SK-N-MC (cell line): ENCODE data around the gene AHNAK.

ENCODE experiments used
- DNase-seq: peaks from one replicate; pipeline ENCODE4 v3.0.0-alpha.2; 2011; ENCODE audit warnings: low read depth, low spot score
- H3K27ac ChIP-seq: fragments of 200-600 bp; sonication (generic); 2 replicates; pipeline ENCODE4 v1.5.1; 2016; ENCODE audit warnings: mixed run types
- H3K36me3 ChIP-seq: fragments of 200-600 bp; sonication (generic); 2 replicates; pipeline ENCODE4 v1.6.1; 2017; ENCODE audit warnings: antibody characterized with exemption, low read length, mixed read lengths; ENCODE audit not compliant: insufficient read depth
- H3K4me3 ChIP-seq: fragments of 200-600 bp; sonication (generic); 2 replicates; pipeline ENCODE4 v1.5.1; 2016
- H3K9ac ChIP-seq: fragments of 200-600 bp; sonication (generic); 2 replicates; pipeline ENCODE4 v1.8.0; 2017; ENCODE audit warnings: mixed run types, mixed read lengths; ENCODE audit not compliant: insufficient read length
- H3K9me3 ChIP-seq: fragments of 200-600 bp; sonication (generic); 2 replicates; pipeline ENCODE4 v1.6.1; 2017; ENCODE audit warnings: low read depth, mild to moderate bottlenecking, antibody characterized with exemption, low read length, moderate library complexity, mixed read lengths
- EZH2 ChIP-seq: fragments of 200-600 bp; sonication (generic); IDR thresholded peaks from one replicate; pipeline ENCODE4 v1.6.1; 2017; ENCODE audit warnings: antibody characterized with exemption
- FOXP2 ChIP-seq: optimal IDR thresholded peaks from 2 replicates; pipeline ENCODE3; 2011; ENCODE audit warnings: mild to moderate bottlenecking, moderate library complexity; ENCODE audit not compliant: insufficient read depth; ENCODE audit errors: extremely low read length, control extremely low read depth
- POLR2AphosphoS5 ChIP-seq: IDR thresholded peaks from 2 replicates; pipeline ENCODE4 v1.6.1; 2012; ENCODE audit warnings: mild to moderate bottlenecking, low read depth, low read length, borderline replicate concordance

Gene AHNAK

GRCh38 chr11:62402226-62402959 lies 144.2 kb downstream of the AHNAK start:
- Histone ChIP-seq H3K27ac (no peak overlapping the region), H3K36me3 (no peaks in the 10 kb centered on the region), H3K4me3 (no peak overlapping the region), H3K9me3 (no peaks in the 10 kb centered on the region), H3K9ac (no peak overlapping the region)
- no peak for DNase-seq
- no peak for TF ChIP-seq POLR2AphosphoS5
- no peak for TF ChIP-seq EZH2
- TF ChIP-seq FOXP2, result no peak

GRCh38 chr11:62401811-62402210 lies 144.8 kb downstream of the AHNAK start:
- Histone ChIP-seq H3K9ac (no peak overlapping the region), H3K36me3 (no peaks in the 10 kb centered on the region), H3K27ac (no peak overlapping the region), H3K4me3 (no peak overlapping the region), H3K9me3 (no peaks in the 10 kb centered on the region)
- DNase-seq, result no peak
- TF ChIP-seq EZH2 (no peak), FOXP2 (no peak), POLR2AphosphoS5 (no peak)

DNA sequence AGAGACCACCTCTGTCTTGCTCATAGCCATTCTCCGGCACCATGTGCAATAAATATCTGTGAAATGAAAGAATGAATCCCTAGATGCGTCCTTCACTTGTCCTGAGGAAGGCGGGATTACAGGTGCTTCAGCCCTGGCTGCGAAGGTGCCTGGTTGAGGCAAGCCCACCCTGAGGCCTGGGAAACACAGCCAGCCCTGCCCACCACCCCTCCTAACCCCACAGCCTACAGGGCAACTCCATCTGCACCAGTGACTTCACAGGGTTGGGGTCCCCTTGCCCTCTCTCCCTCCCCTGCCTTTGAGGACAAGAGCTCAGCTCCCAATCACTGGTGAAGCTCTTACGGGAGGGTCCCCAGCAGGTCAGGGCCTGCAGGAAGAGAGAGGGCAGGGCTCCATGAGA lies 145.2 kb downstream of the AHNAK start:
- Histone ChIP-seq H3K4me3 (no peak overlapping the region), H3K9me3 (no peaks in the 10 kb centered on the region), H3K36me3 (no peaks in the 10 kb centered on the region), H3K9ac (no peak overlapping the region), H3K27ac (no peak overlapping the region)
- no peak for DNase-seq
- TF ChIP-seq FOXP2 (no peak), EZH2 (no peak), POLR2AphosphoS5 (no peak)

DNA sequence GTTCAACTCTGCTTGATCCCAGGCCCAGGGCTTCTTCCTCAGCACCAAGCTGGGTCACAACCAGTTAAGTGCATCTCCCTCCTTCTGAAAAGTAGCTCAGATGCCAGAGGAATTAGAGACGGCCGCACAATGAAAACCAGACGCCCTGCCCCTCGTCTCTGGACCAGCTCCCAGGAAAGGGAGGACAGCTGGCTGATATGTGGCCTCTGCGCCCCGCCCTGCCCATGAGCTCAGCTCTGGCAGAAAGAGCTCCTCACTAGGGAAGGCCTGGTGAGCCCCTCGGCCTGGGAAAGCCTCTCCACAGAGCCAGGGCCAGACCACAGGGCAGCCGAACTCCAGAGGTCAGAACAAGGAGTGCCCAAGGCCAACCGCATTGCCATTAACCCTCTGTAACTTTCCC lies 145.8 kb downstream of the AHNAK start:
- Histone ChIP-seq H3K9me3 (no peaks in the 10 kb centered on the region), H3K27ac (no peak overlapping the region), H3K9ac (no peak overlapping the region), H3K36me3 (no peaks in the 10 kb centered on the region), H3K4me3 (no peak overlapping the region)
- DNase-seq, result no peak
- TF ChIP-seq FOXP2 (no peak), EZH2 (no peak), POLR2AphosphoS5 (no peak)

DNA sequence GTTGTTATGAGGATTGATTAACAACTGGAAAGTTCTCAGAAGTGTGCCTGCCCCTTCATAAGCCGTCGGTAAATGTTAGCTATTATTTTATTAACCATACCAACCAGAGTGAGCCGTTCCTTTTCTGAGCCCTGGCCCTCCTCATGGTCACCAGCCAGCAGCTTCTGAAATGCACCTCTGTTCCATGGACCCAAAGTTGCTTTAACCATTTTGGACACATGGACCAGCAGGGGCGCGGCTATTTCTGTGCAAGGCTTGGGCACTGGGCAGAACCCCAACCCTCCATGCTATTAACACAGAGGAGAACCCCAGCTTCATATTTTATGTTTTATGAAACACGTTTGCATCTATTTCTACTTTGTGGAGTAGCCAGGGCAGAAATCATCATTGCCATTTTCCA lies 146.3 kb downstream of the AHNAK start:
- Histone ChIP-seq H3K9me3 (no peaks in the 10 kb centered on the region), H3K9ac (no peak overlapping the region), H3K36me3 (no peaks in the 10 kb centered on the region), H3K4me3 (no peak overlapping the region), H3K27ac (no peak overlapping the region)
- no peak for TF ChIP-seq FOXP2
- TF ChIP-seq POLR2AphosphoS5, result no peak
- TF ChIP-seq EZH2, result no peak
- no peak for DNase-seq

DNA sequence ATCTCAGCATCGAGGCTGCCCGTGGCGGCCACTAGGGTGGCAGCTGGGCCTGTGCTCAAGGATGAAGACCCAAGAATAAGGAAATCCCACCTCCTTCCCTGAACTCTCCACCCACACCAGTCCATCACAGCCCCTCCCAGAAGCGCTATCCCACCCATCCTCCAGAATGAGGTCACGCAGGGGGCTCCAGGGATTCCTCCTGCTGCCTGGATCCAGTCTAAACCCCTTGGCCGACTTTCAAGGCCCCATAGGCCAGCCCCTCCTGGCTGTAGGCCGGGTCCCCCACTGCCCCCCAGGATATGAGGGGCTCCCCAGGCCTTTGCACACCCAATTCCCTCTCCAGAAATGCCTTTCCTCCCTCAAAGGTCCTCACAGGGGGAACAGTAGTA lies 146.7 kb downstream of the AHNAK start:
- no peaks in the 10 kb centered on the region for H3K9me3 ChIP-seq
- H3K27ac ChIP-seq, result no peak overlapping the region
- no peak overlapping the region for H3K4me3 ChIP-seq
- no peak for DNase-seq
- no peak overlapping the region for H3K9ac ChIP-seq
- TF ChIP-seq FOXP2 (no peak), EZH2 (no peak), POLR2AphosphoS5 (no peak)
- H3K36me3 ChIP-seq, result no peaks in the 10 kb centered on the region

DNA sequence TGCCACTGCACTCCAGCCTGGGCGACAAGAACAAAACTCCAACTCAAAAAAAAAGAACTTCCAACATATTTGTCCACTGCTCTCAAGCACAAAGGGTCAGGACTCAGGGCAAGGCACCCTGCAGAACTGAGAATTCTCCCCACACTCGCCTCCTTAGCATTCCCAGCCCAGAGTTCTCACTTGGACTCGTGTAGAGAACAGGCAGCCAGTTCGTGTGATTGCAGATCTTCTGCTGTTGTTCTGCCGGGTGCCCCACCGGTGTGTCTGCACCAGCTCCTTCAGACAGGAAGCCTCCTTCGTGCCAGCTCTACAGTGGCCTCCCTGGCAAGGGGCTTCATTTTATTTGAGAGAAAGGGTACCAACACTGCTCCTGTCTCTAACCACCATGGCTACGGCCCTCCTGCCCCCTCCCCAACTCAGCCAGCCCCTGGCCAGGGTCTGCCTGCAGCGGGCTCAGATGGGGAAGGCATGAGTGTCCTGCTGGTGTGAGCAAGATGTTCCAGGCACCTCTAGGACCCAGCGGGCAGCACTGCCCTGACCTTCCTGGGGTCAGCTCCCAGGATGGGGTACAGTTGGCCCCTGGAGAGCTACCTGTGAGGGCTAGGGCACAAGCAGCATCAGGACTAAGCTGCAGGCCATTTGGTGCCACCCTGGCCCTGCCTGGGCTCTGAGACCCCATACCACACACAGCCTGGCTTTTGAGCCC lies 147.3 kb downstream of the AHNAK start:
- no peak overlapping the region for H3K27ac ChIP-seq
- H3K36me3 ChIP-seq, result no peaks in the 10 kb centered on the region
- no peak for TF ChIP-seq FOXP2
- no peak for TF ChIP-seq EZH2
- TF ChIP-seq POLR2AphosphoS5, result no peak
- no peak for DNase-seq
- no peak overlapping the region for H3K9ac ChIP-seq
- H3K9me3 ChIP-seq, result no peaks in the 10 kb centered on the region
- H3K4me3 ChIP-seq, result no peak overlapping the region

- DNase-seq, result no peak
- H3K9ac ChIP-seq, result no peak overlapping the region
- no peaks in the 10 kb centered on the region for H3K36me3 ChIP-seq
- TF ChIP-seq POLR2AphosphoS5 (no peak), FOXP2 (no peak), EZH2 (no peak)
- H3K4me3 ChIP-seq, result no peak overlapping the region
- no peaks in the 10 kb centered on the region for H3K9me3 ChIP-seq
- no peak overlapping the region for H3K27ac ChIP-seq
These were observed 148.3 kb downstream of the AHNAK start for GRCh38 chr11:62398011-62398994.
